ENCODE data around the gene WDR70. TPM values are rescaled to one million over a fixed set of nuclear protein-coding genes. Genes with fewer than 3 reads are reported as not detected.

WDR70 gene
- total RNA-seq, 1 experiment from 2014 or later = 35.6 TPM

GRCh38 chr5:37626266-37626665, 247.1 kb downstream of the WDR70 start:
- Histone ChIP-seq H3K9ac (ENCODE audit: low read length) (no peak overlapping the region), H3K4me1 (ENCODE audit: low read length) (no peaks in the 10 kb centered on the region), H3K4me2 (ENCODE audit: low read depth, low read length, poor library complexity, severe bottlenecking) (no peak overlapping the region), H3K79me2 (ENCODE audit: low read length) (no peaks in the 10 kb centered on the region), H3K9me3 (ENCODE audit: low read length) (peaks cover 21% of the 10 kb centered on the region), H3K27ac (ENCODE audit: low read length) (no peak overlapping the region), H2AFZ (ENCODE audit: low read length) (no peak overlapping the region), H3K36me3 (ENCODE audit: insufficient read depth, low read length) (no peaks in the 10 kb centered on the region; the same call in 1 of the 2 replicates), H3K27me3 (ENCODE audit: low read length) (no peaks in the 10 kb centered on the region), H3K9me2 (replicated peaks; ENCODE audit: insufficient read depth, low read length) (no peaks in the 10 kb centered on the region), H4K20me1 (ENCODE audit: insufficient read depth, low read depth, low read length) (no peaks in the 10 kb centered on the region), H3K4me3 (ENCODE audit: low read length) (no peak overlapping the region)
- DNase-seq = no peak

- Histone ChIP-seq H2AFZ (ENCODE audit: low read length) (no peak overlapping the region), H3K9me3 (ENCODE audit: low read length) (peaks cover 21% of the 10 kb centered on the region), H3K9me2 (replicated peaks; ENCODE audit: insufficient read depth, low read length) (no peaks in the 10 kb centered on the region), H3K27me3 (ENCODE audit: low read length) (no peaks in the 10 kb centered on the region), H3K4me1 (ENCODE audit: low read length) (no peaks in the 10 kb centered on the region), H3K36me3 (ENCODE audit: insufficient read depth, low read length) (no peaks in the 10 kb centered on the region; the same call in 1 of the 2 replicates), H4K20me1 (ENCODE audit: insufficient read depth, low read depth, low read length) (no peaks in the 10 kb centered on the region), H3K9ac (ENCODE audit: low read length) (no peak overlapping the region), H3K79me2 (ENCODE audit: low read length) (no peaks in the 10 kb centered on the region), H3K4me2 (ENCODE audit: low read depth, low read length, poor library complexity, severe bottlenecking) (no peak overlapping the region), H3K27ac (ENCODE audit: low read length) (no peak overlapping the region), H3K4me3 (ENCODE audit: low read length) (no peak overlapping the region)
- DNase-seq = no peak
These were observed 249.8 kb downstream of the WDR70 start for GRCh38 chr5:37628876-37629275.

- Histone ChIP-seq H3K9me3 (ENCODE audit: low read length) (peaks cover 21% of the 10 kb centered on the region), H3K36me3 (ENCODE audit: insufficient read depth, low read length) (no peaks in the 10 kb centered on the region; the same call in 1 of the 2 replicates), H3K4me2 (ENCODE audit: low read depth, low read length, poor library complexity, severe bottlenecking) (no peak overlapping the region), H3K27me3 (ENCODE audit: low read length) (no peaks in the 10 kb centered on the region), H3K27ac (ENCODE audit: low read length) (no peak overlapping the region), H2AFZ (ENCODE audit: low read length) (no peak overlapping the region), H3K9ac (ENCODE audit: low read length) (no peak overlapping the region), H3K79me2 (ENCODE audit: low read length) (no peaks in the 10 kb centered on the region), H3K4me1 (ENCODE audit: low read length) (no peaks in the 10 kb centered on the region), H4K20me1 (ENCODE audit: insufficient read depth, low read depth, low read length) (no peaks in the 10 kb centered on the region), H3K9me2 (replicated peaks; ENCODE audit: insufficient read depth, low read length) (no peaks in the 10 kb centered on the region), H3K4me3 (ENCODE audit: low read length) (no peak overlapping the region)
- DNase-seq = no peak
These were observed 252.8 kb downstream of the WDR70 start for GRCh38 chr5:37631939-37632338.

- DNase-seq = no peak
- no peak overlapping the region for H3K9ac ChIP-seq (ENCODE audit: low read length)
- no peaks in the 10 kb centered on the region for H3K36me3 ChIP-seq (ENCODE audit: insufficient read depth, low read length)
These were observed 258.2 kb downstream of the WDR70 start for GRCh38 chr5:37637165-37637845.

GRCh38 chr5:37638897-37639296, 259.8 kb downstream of the WDR70 start:
- H3K4me2 ChIP-seq (ENCODE audit: low read depth, low read length, poor library complexity, severe bottlenecking) = no peak overlapping the region

More at GRCh38 chr5:37637165-37637845, 258.2 kb downstream of the WDR70 start:
- no peaks in the 10 kb centered on the region for H3K9me2 ChIP-seq (replicated peaks; ENCODE audit: insufficient read depth, low read length)
- no peak overlapping the region for H3K4me2 ChIP-seq (ENCODE audit: low read depth, low read length, poor library complexity, severe bottlenecking)
- no peak overlapping the region for H3K4me3 ChIP-seq (ENCODE audit: low read length)
- no peaks in the 10 kb centered on the region for H3K9me3 ChIP-seq (ENCODE audit: low read length)
- no peaks in the 10 kb centered on the region for H3K4me1 ChIP-seq (ENCODE audit: low read length)
- no peaks in the 10 kb centered on the region for H3K27me3 ChIP-seq (ENCODE audit: low read length)
- no peak overlapping the region for H3K27ac ChIP-seq (ENCODE audit: low read length)
- H2AFZ ChIP-seq (ENCODE audit: low read length) = no peak overlapping the region
- no peaks in the 10 kb centered on the region for H3K79me2 ChIP-seq (ENCODE audit: low read length)
- no peaks in the 10 kb centered on the region for H4K20me1 ChIP-seq (ENCODE audit: insufficient read depth, low read depth, low read length)

GRCh38 chr5:37640088-37640487, 261.0 kb downstream of the WDR70 start:
- H3K4me3 ChIP-seq (ENCODE audit: low read length) = no peak overlapping the region

More at GRCh38 chr5:37638897-37639296, 259.8 kb downstream of the WDR70 start:
- no peaks in the 10 kb centered on the region for H3K4me1 ChIP-seq (ENCODE audit: low read length)
- no peaks in the 10 kb centered on the region for H3K36me3 ChIP-seq (ENCODE audit: insufficient read depth, low read length)
- no peaks in the 10 kb centered on the region for H3K79me2 ChIP-seq (ENCODE audit: low read length)
- no peak overlapping the region for H3K27ac ChIP-seq (ENCODE audit: low read length)
- no peaks in the 10 kb centered on the region for H3K9me3 ChIP-seq (ENCODE audit: low read length)
- DNase-seq = no peak
- no peak overlapping the region for H3K4me3 ChIP-seq (ENCODE audit: low read length)
- H3K9ac ChIP-seq (ENCODE audit: low read length) = no peak overlapping the region
- H3K9me2 ChIP-seq (replicated peaks; ENCODE audit: insufficient read depth, low read length) = no peaks in the 10 kb centered on the region
- no peaks in the 10 kb centered on the region for H3K27me3 ChIP-seq (ENCODE audit: low read length)
- no peaks in the 10 kb centered on the region for H4K20me1 ChIP-seq (ENCODE audit: insufficient read depth, low read depth, low read length)
- H2AFZ ChIP-seq (ENCODE audit: low read length) = no peak overlapping the region

GRCh38 chr5:37641933-37642332, 262.8 kb downstream of the WDR70 start:
- Histone ChIP-seq H3K9me3 (ENCODE audit: low read length) (no peaks in the 10 kb centered on the region), H3K4me3 (ENCODE audit: low read length) (no peak overlapping the region), H3K27ac (ENCODE audit: low read length) (no peak overlapping the region), H3K4me1 (ENCODE audit: low read length) (no peaks in the 10 kb centered on the region), H3K4me2 (ENCODE audit: low read depth, low read length, poor library complexity, severe bottlenecking) (no peak overlapping the region), H2AFZ (ENCODE audit: low read length) (no peak overlapping the region), H4K20me1 (ENCODE audit: insufficient read depth, low read depth, low read length) (no peaks in the 10 kb centered on the region), H3K36me3 (ENCODE audit: insufficient read depth, low read length) (no peaks in the 10 kb centered on the region), H3K9ac (ENCODE audit: low read length) (no peak overlapping the region), H3K9me2 (replicated peaks; ENCODE audit: insufficient read depth, low read length) (no peaks in the 10 kb centered on the region), H3K79me2 (ENCODE audit: low read length) (no peaks in the 10 kb centered on the region), H3K27me3 (ENCODE audit: low read length) (no peaks in the 10 kb centered on the region)
- no peak for DNase-seq

More at GRCh38 chr5:37640088-37640487, 261.0 kb downstream of the WDR70 start:
- Histone ChIP-seq H2AFZ (ENCODE audit: low read length) (no peak overlapping the region), H3K9me3 (ENCODE audit: low read length) (no peaks in the 10 kb centered on the region), H3K79me2 (ENCODE audit: low read length) (no peaks in the 10 kb centered on the region), H3K27me3 (ENCODE audit: low read length) (no peaks in the 10 kb centered on the region), H3K36me3 (ENCODE audit: insufficient read depth, low read length) (no peaks in the 10 kb centered on the region), H3K4me1 (ENCODE audit: low read length) (no peaks in the 10 kb centered on the region), H4K20me1 (ENCODE audit: insufficient read depth, low read depth, low read length) (no peaks in the 10 kb centered on the region), H3K27ac (ENCODE audit: low read length) (no peak overlapping the region), H3K4me2 (ENCODE audit: low read depth, low read length, poor library complexity, severe bottlenecking) (no peak overlapping the region), H3K9ac (ENCODE audit: low read length) (no peak overlapping the region), H3K9me2 (replicated peaks; ENCODE audit: insufficient read depth, low read length) (no peaks in the 10 kb centered on the region)
- no peak for DNase-seq

- no peaks in the 10 kb centered on the region for H3K27me3 ChIP-seq (ENCODE audit: low read length)
- H3K9ac ChIP-seq (ENCODE audit: low read length) = no peak overlapping the region
- H2AFZ ChIP-seq (ENCODE audit: low read length) = no peak overlapping the region
- no peak overlapping the region for H3K4me3 ChIP-seq (ENCODE audit: low read length)
- DNase-seq = no peak
- H3K79me2 ChIP-seq (ENCODE audit: low read length) = no peaks in the 10 kb centered on the region
- no peaks in the 10 kb centered on the region for H3K9me2 ChIP-seq (replicated peaks; ENCODE audit: insufficient read depth, low read length)
- no peaks in the 10 kb centered on the region for H3K36me3 ChIP-seq (ENCODE audit: insufficient read depth, low read length)
- no peak overlapping the region for H3K4me2 ChIP-seq (ENCODE audit: low read depth, low read length, poor library complexity, severe bottlenecking)
- no peaks in the 10 kb centered on the region for H3K4me1 ChIP-seq (ENCODE audit: low read length)
- H3K27ac ChIP-seq (ENCODE audit: low read length) = no peak overlapping the region
- H3K9me3 ChIP-seq (ENCODE audit: low read length) = no peaks in the 10 kb centered on the region
- H4K20me1 ChIP-seq (ENCODE audit: insufficient read depth, low read depth, low read length) = no peaks in the 10 kb centered on the region
These were observed 266.6 kb downstream of the WDR70 start for GRCh38 chr5:37645707-37646106.

Measured in Karpas-422 (cell line).